Measurements from ENCODE around the gene CEBPB.
A peak's percentile ranks its signal among the peaks of the same experiment; 100 is the strongest.
"Not testable (repeated sequence)": the region's sequence is repeated elsewhere in the genome, so short reads cannot be mapped to it uniquely, and the experiment has no call there.

CEBPB gene

DNA sequence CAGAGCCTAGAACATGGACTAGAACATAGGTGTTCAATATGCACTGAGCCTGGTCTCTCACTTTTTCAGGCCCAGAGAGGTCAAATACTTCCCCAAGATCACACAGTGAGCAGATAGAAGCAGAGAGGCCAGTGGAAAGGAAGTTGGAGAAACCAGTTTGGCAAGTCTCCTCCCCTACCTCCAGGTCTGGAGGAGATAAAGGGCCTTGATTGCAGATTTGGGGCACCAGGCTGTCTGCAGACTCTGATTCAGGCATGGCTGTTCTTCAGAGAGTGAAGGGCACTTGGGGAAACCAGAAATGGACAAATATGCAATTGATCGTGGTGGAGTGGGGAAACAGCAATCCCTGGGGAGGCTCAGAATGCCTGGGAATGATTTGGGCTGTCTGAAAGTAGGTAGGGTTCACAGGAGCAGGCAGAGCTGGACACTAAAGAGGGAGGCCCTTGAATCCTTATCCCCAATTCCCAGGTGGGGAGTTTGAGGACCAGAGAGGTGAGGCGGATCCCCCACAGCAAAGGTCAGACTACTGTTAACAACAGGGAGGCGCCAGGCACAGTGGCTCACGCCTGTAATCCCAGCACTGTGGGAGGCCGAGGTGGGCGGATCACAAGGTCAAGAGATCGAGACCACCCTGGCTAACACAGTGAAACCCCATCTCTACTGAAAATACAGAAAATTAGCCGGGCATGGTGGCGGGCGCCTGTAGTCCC, 39.4 kb upstream of the CEBPB start:
- H3K36me3 ChIP-seq (ENCODE audit: insufficient read depth, low read length) = peaks cover 9% of the 10 kb centered on the region; the same call in 1 of the 2 replicates
- no peak overlapping the region for H3K27ac ChIP-seq (ENCODE audit: low read depth, low read length)
- H3K4me1 ChIP-seq (ENCODE audit: insufficient read depth, low read length) = peaks cover 22% of the 10 kb centered on the region
- no peaks in the 10 kb centered on the region; the same call in 1 of the 2 replicates for H3K27me3 ChIP-seq (ENCODE audit: insufficient read depth, low read length)
- H3K9ac ChIP-seq (ENCODE audit: low read depth, low read length) = no peak overlapping the region
- WGBS = 90% methylated on average over 10 of the region's 10 CpGs
- no peaks in the 10 kb centered on the region for H3K9me3 ChIP-seq (ENCODE audit: insufficient read depth, low read depth, low read length)
- H3K4me3 ChIP-seq (ENCODE audit: low read length) = no peak overlapping the region

DNA sequence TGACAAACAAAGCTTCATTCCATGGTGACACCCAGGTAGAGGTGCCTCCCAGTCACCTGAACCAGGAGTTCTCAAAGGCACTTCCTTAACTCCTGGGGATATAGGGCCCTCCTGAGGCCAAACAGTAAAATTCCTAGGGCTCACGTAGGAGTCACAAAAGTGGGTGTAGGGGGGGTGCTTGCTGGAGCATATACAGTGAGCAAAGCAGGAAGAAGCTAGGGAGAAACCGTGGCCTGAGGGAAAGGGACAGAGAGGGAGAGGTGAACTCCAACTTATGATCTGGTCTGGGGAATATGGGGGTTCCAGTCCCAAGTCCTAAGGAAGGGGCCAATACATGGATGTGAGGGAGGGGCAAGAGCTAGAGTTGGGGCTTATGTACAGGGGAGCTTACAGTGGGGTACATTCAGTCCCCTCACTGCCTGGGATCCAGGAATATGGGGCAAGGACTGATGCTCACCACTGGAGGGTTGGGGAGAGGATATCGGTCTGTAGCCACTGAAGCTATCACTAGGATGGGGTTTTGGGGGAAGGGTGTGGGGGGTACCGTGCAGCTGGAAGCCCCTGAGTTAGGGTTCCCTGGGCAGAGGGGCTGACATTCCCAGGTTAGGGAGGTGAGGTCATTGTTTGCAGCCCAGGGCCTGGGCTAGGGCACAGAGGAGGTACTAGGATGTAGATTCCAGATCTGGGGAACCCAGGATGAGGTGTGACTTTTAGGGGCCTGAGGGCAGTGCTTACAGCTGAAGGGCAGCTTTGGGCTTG, 38.1 kb upstream of the CEBPB start:
- H3K4me1 ChIP-seq (ENCODE audit: insufficient read depth, low read length) = peaks cover 10% of the 10 kb centered on the region; the same call in 1 of the 2 replicates
- WGBS = 42% methylated on average over 4 of the region's 4 CpGs

DNA sequence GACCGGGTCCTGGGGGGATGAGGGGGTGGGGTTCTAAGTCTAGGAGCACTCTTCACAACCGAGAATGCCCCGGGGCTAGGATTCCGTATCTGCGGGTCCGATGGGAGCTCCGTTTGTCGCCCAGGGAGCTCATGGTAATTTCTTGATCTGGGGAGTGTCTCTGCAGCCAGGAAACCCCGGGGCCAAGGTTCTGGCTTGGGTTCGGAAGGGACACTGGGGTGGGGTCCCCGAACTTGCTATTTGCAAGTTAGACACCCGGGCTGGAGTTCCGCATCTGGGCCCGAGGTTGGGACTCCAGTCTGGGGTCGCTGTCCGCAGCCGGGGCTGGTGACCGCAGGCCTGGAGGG, 37.5 kb upstream of the CEBPB start:
- peaks cover 10% of the 10 kb centered on the region; the same call in 1 of the 2 replicates for H3K4me1 ChIP-seq (ENCODE audit: insufficient read depth, low read length)

More for the DNA sequence above, 38.1 kb upstream of the CEBPB start:
- Histone ChIP-seq H3K27me3 (ENCODE audit: insufficient read depth, low read length) (no peaks in the 10 kb centered on the region; the same call in 1 of the 2 replicates), H3K9ac (ENCODE audit: low read depth, low read length) (peak overlapping the region; percentile 81), H3K27ac (ENCODE audit: low read depth, low read length) (peak overlapping the region; percentile 8), H3K4me3 (ENCODE audit: low read length) (peak overlapping the region; percentile 90), H3K9me3 (ENCODE audit: insufficient read depth, low read depth, low read length) (no peaks in the 10 kb centered on the region), H3K36me3 (ENCODE audit: insufficient read depth, low read length) (peaks cover 9% of the 10 kb centered on the region; the same call in 1 of the 2 replicates)

DNA sequence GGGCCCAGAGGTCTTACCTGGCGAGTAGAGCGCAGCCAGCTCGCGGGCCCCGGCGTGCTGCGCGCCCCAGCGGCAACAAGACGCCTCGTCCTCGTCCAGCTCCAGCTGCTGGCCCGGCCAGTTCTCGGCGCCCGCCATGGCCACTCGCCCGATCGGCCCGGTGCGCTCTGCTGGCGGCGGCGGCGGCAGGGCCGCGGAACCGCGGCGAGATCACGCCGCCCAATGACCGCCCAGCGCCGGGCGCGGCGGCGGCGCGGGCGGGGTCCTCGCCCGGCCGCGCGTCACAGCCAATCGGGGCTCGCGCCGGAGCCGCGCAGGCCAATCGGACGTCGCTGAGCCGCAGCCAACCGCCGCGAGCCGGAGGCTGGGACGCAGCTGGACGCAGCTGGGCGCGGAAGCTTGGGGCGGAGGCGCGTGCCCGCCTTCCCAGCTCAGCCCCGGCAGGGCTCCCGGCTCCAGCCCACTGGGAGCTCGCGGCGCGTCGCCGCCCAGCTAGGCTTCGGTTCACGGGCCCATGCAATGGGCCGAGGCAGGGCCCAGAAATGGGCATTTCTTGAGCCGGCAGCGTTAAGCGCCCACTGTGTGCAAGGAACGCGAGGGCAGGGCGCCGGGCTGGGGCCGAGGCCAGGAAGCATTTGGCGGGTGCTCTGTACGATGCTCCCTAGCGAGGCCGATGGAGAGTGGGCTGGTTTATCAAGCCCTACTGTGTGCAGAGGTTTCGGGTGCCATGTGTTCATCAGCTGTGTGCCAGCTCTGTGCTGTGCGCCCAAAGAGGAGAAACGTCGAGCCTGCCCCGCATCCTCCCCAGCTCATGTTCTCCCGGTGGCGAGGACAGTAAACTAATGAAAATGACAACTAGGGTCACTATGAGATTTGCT, 36.9 kb upstream of the CEBPB start, which contains the start of gene PEDS1:
PEDS1 (minus strand) TSS at position 224 of the 878 bp plus-strand sequence; CDS start at position 138, 86 bp downstream.
- 6% methylated on average over 99 of the region's 99 CpGs for whole genome bisulfite sequencing

More for the DNA sequence above, 37.5 kb upstream of the CEBPB start:
- no peaks in the 10 kb centered on the region for H3K9me3 ChIP-seq (ENCODE audit: insufficient read depth, low read depth, low read length)
- H3K9ac ChIP-seq (ENCODE audit: low read depth, low read length) = peak overlapping the region; percentile 81
- 1% methylated on average over 18 of the region's 18 CpGs for WGBS
- H3K27ac ChIP-seq (ENCODE audit: low read depth, low read length) = peak overlapping the region; percentile 50
- no peaks in the 10 kb centered on the region; the same call in 1 of the 2 replicates for H3K27me3 ChIP-seq (ENCODE audit: insufficient read depth, low read length)
- peaks cover 7% of the 10 kb centered on the region; the same call in 1 of the 2 replicates for H3K36me3 ChIP-seq (ENCODE audit: insufficient read depth, low read length)
- H3K4me3 ChIP-seq (ENCODE audit: low read length) = peak overlapping the region; percentile 90

DNA sequence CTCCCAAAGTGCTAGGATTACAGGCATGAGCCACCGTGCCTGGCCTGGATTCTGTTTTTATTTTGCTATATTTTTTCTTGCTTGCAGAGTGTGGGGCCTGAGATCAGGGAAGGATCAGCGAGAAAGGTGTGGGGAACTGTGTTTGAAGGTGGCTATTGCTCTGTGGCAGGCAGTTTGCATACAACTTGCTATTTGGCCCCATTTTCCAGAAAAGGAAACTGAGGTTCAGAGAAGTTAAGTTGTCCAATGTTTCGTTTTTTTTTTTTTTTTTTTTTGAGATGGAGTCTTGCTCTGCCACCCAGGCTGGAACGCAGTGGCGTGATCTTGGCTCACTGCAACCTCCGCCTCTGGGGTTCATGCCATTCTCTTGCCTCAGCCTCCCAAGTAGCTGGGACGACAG, 29.1 kb upstream of the CEBPB start:
- not testable (repeated sequence) for H3K4me3 ChIP-seq (ENCODE audit: low read length); H3K27me3 ChIP-seq (ENCODE audit: insufficient read depth, low read length); H3K36me3 ChIP-seq (ENCODE audit: insufficient read depth, low read length); H3K9me3 ChIP-seq (ENCODE audit: insufficient read depth, low read depth, low read length); H3K27ac ChIP-seq (ENCODE audit: low read depth, low read length); H3K9ac ChIP-seq (ENCODE audit: low read depth, low read length)
- WGBS = 82% methylated on average over 6 of the region's 7 CpGs
- H3K4me1 ChIP-seq (ENCODE audit: insufficient read depth, low read length) = peaks cover 20% of the 10 kb centered on the region

More for the DNA sequence above, 36.9 kb upstream of the CEBPB start, which contains the start of gene PEDS1:
- Histone ChIP-seq H3K27me3 (ENCODE audit: insufficient read depth, low read length) (no peaks in the 10 kb centered on the region; the same call in 1 of the 2 replicates), H3K36me3 (ENCODE audit: insufficient read depth, low read length) (peaks cover under 1% of the 10 kb centered on the region; the same call in 1 of the 2 replicates), H3K9ac (ENCODE audit: low read depth, low read length) (peak within 1 kb of the TSS; percentile 81), H3K9me3 (ENCODE audit: insufficient read depth, low read depth, low read length) (no peaks in the 10 kb centered on the region), H3K4me3 (ENCODE audit: low read length) (peak within 1 kb of the TSS; percentile 90), H3K4me1 (ENCODE audit: insufficient read depth, low read length) (peaks cover 10% of the 10 kb centered on the region; the same call in 1 of the 2 replicates), H3K27ac (ENCODE audit: low read depth, low read length) (peak within 1 kb of the TSS; percentile 54)

DNA sequence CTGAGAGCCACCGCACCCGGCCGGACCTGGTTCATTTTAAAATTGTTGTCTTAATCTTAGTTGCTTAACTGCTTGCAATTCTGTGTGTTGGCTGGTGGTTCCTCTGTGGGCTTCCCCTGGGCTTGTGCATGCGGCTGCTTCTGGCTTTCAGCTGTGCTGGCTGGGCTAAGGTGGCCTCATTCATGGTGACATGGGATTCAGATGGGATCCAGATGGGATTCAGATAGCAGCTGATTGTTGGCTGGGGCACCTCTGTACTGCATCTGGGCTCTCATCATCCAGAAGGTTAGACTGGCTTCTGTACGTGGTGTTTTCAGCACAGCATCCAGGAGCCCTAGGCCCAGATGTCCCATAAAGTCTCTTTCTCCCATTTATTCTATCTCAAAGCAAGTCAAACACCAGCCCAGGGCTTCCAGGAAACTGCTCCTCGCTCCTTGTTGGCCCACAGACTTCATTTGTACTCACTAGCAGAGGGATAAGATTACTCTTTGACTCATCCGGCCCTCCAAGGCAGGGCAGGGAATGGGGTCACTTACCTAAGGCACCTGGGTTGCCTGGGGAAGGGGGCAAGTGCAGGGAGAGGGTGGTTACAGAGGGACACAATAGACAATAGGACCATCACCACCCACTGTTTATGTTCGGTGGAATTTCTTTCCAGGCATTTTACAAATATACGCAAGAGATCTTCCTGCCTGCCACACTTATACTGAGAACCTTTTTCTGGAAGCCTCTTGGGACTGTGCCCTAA, 26.9 kb upstream of the CEBPB start:
- 74% methylated on average over 9 of the region's 9 CpGs for WGBS
- Histone ChIP-seq H3K4me3 (ENCODE audit: low read length) (no peak overlapping the region), H3K4me1 (ENCODE audit: insufficient read depth, low read length) (peaks cover 21% of the 10 kb centered on the region), H3K9me3 (ENCODE audit: insufficient read depth, low read depth, low read length) (no peaks in the 10 kb centered on the region), H3K27me3 (ENCODE audit: insufficient read depth, low read length) (no peaks in the 10 kb centered on the region), H3K27ac (ENCODE audit: low read depth, low read length) (peak overlapping the region; percentile 60; the same call in 1 of the 2 replicates), H3K9ac (ENCODE audit: low read depth, low read length) (peak overlapping the region; percentile 45; the same call in 1 of the 2 replicates), H3K36me3 (ENCODE audit: insufficient read depth, low read length) (no peaks in the 10 kb centered on the region)

DNA sequence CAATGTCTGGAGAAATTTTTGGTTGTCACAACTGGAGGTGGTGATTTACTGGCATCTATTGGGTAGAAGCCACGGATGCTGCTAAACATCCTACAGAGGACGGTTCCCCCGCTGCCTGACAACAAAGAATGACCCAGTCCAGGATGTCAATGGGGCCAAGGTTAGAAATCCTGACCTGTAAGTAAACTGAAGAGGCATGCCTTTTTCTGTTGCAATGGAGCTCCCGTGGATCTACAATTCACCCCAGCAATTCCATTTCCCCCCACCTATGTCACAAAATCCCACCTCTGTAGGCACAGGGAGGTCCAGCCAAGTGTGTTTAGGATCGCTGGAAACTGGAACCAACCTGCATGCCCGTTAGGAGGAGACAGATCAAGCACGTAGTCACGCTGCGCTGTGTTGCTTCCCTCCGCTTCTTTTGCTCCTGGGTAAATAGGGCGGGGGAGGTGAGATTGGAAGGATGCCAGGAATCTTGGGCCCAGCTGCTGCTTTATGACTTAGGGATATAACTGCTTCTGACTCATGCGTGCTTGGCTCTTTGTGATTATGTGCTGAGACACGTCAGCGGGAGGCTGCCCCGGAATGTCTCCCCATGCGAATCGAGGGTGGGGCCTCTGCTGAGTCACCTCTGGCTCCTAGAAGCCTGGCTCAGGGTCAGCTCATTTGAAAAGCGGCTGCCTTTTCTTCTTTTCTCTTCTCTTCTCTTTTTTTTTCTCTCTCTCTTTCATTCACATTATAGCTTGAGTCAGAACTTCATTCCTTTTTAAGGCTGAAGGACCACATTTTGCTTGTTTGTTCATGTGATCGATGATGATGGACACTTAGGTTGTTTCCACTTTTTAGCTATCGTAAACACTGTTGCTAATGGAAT, 24.7 kb upstream of the CEBPB start:
- H3K4me3 ChIP-seq (ENCODE audit: low read length) = peak overlapping the region; percentile 39
- WGBS = 10% methylated on average over 20 of the region's 20 CpGs
- H3K4me1 ChIP-seq (ENCODE audit: insufficient read depth, low read length) = peaks cover 21% of the 10 kb centered on the region
- no peaks in the 10 kb centered on the region for H3K9me3 ChIP-seq (ENCODE audit: insufficient read depth, low read depth, low read length)
- H3K27me3 ChIP-seq (ENCODE audit: insufficient read depth, low read length) = no peaks in the 10 kb centered on the region
- H3K36me3 ChIP-seq (ENCODE audit: insufficient read depth, low read length) = no peaks in the 10 kb centered on the region
- peak overlapping the region; percentile 92 for H3K27ac ChIP-seq (ENCODE audit: low read depth, low read length)
- peak overlapping the region; percentile 67 for H3K9ac ChIP-seq (ENCODE audit: low read depth, low read length)

DNA sequence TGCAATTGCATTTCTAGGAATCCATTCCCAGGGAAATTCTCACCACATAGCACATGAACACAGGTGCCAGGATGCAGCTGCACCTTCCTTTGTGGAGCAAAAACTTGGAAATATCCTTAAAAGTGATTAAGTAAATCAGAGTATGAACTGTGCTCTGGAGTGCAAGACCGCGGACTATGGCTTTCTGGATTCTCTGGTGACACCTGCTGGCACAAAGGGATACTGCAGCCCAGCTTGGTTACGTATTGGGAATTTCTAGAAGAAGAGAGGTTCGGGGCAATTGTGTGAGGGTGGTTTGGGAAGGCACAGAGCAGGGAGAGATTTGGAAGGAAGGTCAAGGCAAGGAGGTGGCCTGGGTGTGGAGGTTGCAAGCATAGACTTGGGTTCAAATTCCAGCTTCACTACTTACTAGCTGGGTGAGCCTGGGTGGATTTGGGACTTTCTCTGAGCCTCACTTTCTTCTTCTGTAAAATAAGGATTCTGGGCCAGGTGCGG, 21.3 kb upstream of the CEBPB start:
- peaks cover 18% of the 10 kb centered on the region for H3K4me1 ChIP-seq (ENCODE audit: insufficient read depth, low read length)
- H3K9ac ChIP-seq (ENCODE audit: low read depth, low read length) = no peak overlapping the region
- H3K9me3 ChIP-seq (ENCODE audit: insufficient read depth, low read depth, low read length) = no peaks in the 10 kb centered on the region
- no peak overlapping the region for H3K4me3 ChIP-seq (ENCODE audit: low read length)
- H3K27ac ChIP-seq (ENCODE audit: low read depth, low read length) = no peak overlapping the region
- H3K36me3 ChIP-seq (ENCODE audit: insufficient read depth, low read length) = no peaks in the 10 kb centered on the region
- no peaks in the 10 kb centered on the region for H3K27me3 ChIP-seq (ENCODE audit: insufficient read depth, low read length)
- whole genome bisulfite sequencing = 38% methylated on average over 5 of the region's 5 CpGs

DNA sequence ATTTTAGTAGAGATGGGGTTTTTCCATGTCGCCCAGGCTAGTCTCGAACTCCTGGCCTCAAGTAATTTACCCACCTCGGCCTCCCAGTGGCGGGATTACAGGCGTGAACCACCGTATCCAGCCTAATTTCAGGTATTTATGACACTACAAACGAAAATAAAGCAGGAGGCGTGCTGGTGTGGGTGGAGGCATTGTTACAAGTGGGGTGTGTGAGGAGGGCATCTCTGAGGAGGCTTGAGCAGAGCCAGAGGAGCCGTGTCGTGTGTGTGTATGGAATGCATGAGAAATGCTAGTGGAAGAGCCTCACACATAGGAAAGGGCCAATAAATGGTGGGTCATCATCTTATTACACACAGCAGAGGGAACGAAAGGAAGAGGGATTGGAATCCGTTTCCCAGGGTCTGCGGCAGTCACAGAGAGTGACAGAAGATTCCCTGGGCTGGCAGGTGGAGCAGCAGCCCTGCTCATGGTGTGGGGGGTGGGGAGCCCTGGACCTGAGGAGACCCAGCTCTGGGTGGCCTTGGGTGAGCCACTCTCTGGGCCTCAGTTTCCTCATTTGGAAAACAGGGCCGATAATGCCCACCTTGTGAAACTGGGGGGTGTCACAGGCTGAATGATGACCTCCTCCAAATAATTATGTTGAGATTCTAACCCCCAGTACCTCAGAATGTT, 19.9 kb upstream of the CEBPB start:
- Histone ChIP-seq H3K27me3 (ENCODE audit: insufficient read depth, low read length) (no peaks in the 10 kb centered on the region), H3K27ac (ENCODE audit: low read depth, low read length) (no peak overlapping the region), H3K4me3 (ENCODE audit: low read length) (no peak overlapping the region), H3K4me1 (ENCODE audit: insufficient read depth, low read length) (peaks cover 15% of the 10 kb centered on the region), H3K9me3 (ENCODE audit: insufficient read depth, low read depth, low read length) (no peaks in the 10 kb centered on the region), H3K36me3 (ENCODE audit: insufficient read depth, low read length) (no peaks in the 10 kb centered on the region), H3K9ac (ENCODE audit: low read depth, low read length) (no peak overlapping the region)
- 94% methylated on average over 14 of the region's 14 CpGs for WGBS
